AG09309 (cell line): ENCODE data around the gene KSR1.

Experiments used
- DNase-seq: peaks from one replicate; pipeline ENCODE4 v3.0.0-alpha.2; 2010; ENCODE audit warnings: low read depth
- H3K4me3 ChIP-seq: 2 replicates; pipeline ENCODE4 v1.5.1; 2011; ENCODE audit warnings: mild to moderate bottlenecking, low read depth, low read length, moderate library complexity; ENCODE audit not compliant: control insufficient read depth
- TF ChIP-seq, protein P1 (sequence below): IDR thresholded peaks from 2 replicates; pipeline ENCODE4 v1.5.1; 2011; ENCODE audit warnings: mild to moderate bottlenecking, low read depth, low read length, inconsistent platforms; ENCODE audit not compliant: insufficient read depth, control insufficient read depth; ENCODE audit errors: missing control alignments

The KSR1 gene

DNA sequence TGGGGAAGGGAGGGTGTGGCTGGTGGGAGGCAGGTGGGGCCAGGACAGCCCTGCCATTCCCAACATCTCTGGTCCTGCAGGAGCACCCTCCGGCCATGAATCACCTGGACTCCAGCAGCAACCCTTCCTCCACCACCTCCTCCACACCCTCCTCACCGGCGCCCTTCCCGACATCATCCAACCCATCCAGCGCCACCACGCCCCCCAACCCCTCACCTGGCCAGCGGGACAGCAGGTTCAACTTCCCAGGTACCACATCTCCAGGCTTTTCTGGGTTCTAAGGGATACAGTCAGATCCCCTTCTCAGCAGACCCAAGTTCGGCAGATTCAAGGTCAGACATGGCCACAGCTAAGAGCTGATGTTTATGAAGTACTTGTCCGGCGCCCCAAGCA lies 140.9 kb downstream of the KSR1 start:
- DNase-seq, result no peak
- H3K4me3 ChIP-seq, result no peak overlapping the region
- TF ChIP-seq, protein P1, sequence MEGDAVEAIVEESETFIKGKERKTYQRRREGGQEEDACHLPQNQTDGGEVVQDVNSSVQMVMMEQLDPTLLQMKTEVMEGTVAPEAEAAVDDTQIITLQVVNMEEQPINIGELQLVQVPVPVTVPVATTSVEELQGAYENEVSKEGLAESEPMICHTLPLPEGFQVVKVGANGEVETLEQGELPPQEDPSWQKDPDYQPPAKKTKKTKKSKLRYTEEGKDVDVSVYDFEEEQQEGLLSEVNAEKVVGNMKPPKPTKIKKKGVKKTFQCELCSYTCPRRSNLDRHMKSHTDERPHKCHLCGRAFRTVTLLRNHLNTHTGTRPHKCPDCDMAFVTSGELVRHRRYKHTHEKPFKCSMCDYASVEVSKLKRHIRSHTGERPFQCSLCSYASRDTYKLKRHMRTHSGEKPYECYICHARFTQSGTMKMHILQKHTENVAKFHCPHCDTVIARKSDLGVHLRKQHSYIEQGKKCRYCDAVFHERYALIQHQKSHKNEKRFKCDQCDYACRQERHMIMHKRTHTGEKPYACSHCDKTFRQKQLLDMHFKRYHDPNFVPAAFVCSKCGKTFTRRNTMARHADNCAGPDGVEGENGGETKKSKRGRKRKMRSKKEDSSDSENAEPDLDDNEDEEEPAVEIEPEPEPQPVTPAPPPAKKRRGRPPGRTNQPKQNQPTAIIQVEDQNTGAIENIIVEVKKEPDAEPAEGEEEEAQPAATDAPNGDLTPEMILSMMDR, result no peak

DNA sequence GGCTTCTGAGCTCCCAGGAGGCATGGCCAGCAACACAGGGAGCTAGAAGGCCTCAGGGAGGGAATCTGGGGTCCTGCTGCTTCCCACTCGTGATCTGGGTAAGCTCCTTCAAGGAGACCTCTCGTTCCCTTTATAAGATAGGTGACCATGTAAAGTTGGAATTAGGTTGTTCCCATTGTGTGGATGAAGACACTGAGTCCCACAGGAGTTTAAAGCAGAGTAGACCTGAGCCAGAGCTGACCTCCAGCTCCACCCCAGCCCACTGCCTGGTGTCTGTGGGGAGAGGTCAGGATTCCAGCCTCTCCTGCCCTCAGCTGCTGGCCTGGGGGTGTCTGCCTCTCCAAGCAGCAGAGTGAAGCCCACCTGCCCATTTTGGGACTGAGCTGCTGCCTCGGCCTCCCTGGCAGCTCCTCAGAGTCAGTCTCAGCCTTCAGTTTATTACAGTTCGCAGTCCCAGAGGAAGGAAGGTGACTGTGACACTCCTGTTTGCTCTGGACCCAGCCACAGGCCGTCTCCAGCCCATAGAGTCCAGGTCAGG lies 141.6 kb downstream of the KSR1 start:
- no peak overlapping the region for H3K4me3 ChIP-seq
- DNase-seq, result no peak
- TF ChIP-seq, protein P1, result no peak

DNA sequence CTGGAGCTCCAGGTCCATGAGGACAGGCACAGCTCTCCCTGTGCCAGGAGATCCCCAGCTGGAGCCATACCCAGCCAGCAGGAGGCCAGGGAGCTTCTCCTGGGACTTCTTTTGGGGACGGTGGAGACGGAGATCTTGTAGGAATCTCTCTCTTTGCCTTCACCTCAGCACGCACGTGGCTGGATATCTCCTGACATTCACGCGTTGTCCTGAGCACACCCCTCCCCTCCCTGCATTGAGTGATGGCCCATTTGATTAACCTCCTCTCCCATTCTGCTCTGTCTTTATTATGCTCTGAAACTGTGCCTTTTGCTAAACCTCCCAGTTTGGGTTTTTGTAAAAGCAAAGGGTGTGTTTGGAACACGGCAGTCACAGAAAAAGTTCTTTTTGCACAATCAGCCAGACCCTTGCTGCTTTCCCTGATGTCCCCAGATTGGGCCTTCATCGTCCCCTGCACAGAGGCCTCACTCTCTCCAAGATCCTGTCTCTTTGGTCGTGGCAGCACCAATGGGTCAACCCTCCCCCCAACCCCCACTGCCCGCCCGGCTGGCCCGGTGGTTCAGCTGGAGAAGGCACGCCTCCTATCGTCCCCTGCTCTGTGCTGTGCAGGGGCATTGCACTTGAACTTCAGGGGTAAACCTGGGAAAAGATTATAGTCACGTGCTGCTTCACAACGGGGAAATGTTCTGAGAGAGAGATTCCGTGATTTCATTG lies 142.2 kb downstream of the KSR1 start:
- TF ChIP-seq, protein P1, result no peak
- no peak for DNase-seq

DNA sequence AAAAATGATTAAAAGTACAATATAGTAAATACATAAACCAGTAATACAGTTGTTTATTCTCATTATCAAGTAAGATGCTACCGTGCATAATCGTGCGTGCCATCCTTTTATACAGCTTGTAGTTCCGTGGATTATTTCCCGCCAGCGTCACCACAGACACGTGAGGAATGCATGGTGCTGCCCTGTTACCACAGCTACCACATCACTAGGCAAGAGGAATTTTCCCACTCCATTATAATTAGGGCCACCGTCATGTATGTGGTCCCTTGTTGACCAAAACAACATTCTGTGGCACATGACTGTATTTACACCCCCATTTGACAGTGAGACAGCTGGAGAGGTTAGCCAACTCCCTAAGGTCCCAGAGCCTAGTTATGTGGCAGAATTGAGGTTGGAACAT lies 144.2 kb downstream of the KSR1 start:
- DNase-seq, result peak; percentile 50
- TF ChIP-seq, protein P1, result no peak

More for the DNA sequence above, 142.2 kb downstream of the KSR1 start:
- H3K4me3 ChIP-seq, result no peak overlapping the region

DNA sequence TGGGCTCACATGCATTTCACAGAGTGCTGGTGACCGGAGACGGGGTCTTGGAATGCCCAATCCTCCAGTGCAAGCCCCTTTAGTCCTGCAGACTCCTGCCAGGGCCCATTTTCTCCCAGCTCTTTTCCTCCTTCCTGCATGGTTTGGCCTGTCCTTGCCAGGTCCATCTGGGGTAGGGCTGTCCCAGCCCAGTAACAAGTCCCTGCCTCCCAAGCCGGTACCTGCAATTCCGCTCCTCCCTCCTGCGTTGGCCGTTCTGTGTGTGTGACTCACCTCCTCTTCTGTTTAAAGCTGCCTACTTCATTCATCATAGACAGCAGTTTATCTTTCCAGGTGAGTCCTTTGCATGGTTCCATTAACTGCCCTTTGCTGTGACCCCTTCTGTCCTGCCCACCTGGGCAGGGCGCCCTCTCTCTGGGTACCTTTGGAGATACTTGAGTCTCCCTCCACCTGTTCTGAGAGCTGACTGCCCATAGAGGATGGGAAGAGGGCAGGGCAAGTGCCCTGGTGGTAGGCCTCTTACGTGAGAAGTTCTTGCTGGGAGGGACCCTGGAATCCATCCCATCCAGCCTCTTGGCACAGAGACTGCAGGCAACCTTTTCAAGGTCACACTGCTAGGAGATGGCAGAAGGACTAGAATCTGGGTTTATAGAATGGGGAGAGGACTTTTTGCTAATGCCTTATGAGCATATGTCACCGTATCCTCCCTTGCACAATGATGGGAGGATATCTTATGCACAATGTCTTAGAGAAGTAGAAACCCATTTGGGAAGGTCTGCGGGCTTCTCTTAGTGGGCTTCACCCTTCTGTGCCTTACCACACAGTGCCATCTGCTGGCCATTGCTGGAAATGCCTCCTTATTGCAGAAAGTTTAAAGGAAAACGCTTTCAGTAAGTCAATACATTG lies 145.1 kb downstream of the KSR1 start:
- peak; percentile 40 for DNase-seq
- no peak overlapping the region for H3K4me3 ChIP-seq
- TF ChIP-seq, protein P1, result peak; percentile 89

More for the DNA sequence above, 144.2 kb downstream of the KSR1 start:
- H3K4me3 ChIP-seq, result no peak overlapping the region

DNA sequence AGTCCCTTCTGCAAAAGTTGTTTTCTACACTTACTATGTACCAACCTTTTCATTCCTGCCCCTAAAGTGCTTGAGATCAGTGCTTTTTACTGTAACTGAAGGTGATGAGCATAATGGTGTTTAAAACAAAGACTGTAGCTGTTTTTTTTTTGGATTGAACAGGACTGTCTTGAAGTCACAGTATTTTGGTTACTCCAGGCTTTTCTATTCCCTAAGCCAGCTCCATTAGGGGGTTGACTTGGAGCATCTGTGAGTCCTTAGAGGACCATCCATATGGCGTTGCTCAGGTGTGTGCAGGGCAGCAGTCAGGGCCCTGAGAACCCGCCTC lies 145.7 kb downstream of the KSR1 start:
- no peak for DNase-seq
- TF ChIP-seq, protein P1, result no peak
- no peak overlapping the region for H3K4me3 ChIP-seq
